ENCODE results near the gene MFGE8. TPM values are rescaled to one million over a fixed set of nuclear protein-coding genes. Genes with fewer than 3 reads are reported as not detected.

MFGE8 gene
- total and polyA plus RNA-seq, 12 donors: 359 to 690 (median 511) TPM

- H3K4me3 ChIP-seq: peak overlapping the region in 3 of 10 donors; percentile 11 to 33 (median 13)
- 8 to 11% methylated on average over 8 of the region's 8 CpGs for WGBS, 2 donors
- peaks cover 27 to 78% (median 44%) of the 10 kb centered on the region in 9 donors for H3K4me1 ChIP-seq
- H3K27me3 ChIP-seq: peaks cover 0 to 24% (median 0%) of the 10 kb centered on the region in 7 donors
- H3K27ac ChIP-seq: peak overlapping the region in 9 of 10 donors; percentile 37 to 91 (median 79)
- no peak for ATAC-seq
- intact Hi-C loops (cut with DNase I): loop anchor here in 4 of 10 donors (2.0 to 10.0 kb wide), 4 partner anchors 242 to 276 kb away; partner anchors contain the start of gene AEN (in 4 of the 4)
- DNase-seq: no peak
- TF ChIP-seq CTCF (IDR thresholded peaks at IDR 0.05): no peak
- peaks cover 0 to 34% (median 18%) of the 10 kb centered on the region in 9 donors for H3K36me3 ChIP-seq
- no peaks in the 10 kb centered on the region for H3K9me3 ChIP-seq
Measured at GRCh38 chr15:88897142-88897455, 16.1 kb downstream of the MFGE8 start.

GRCh38 chr15:88896333-88897033 lies 16.7 kb downstream of the MFGE8 start:
- peak overlapping the region in 1 of 10 donors; percentile 33 for H3K4me3 ChIP-seq
- TF ChIP-seq CTCF (IDR thresholded peaks at IDR 0.05): no peak
- intact Hi-C loops (cut with DNase I): loop anchor here in 4 of 10 donors (2.0 to 10.0 kb wide), 4 partner anchors 242 to 276 kb away; partner anchors contain the start of gene AEN (in 4 of the 4)
- no peak for DNase-seq
- H3K27me3 ChIP-seq: peaks cover 0 to 24% (median 0%) of the 10 kb centered on the region in 7 donors
- WGBS, 2 donors: 65 to 67% methylated on average over 8 of the region's 8 CpGs
- H3K36me3 ChIP-seq: peaks cover 0 to 28% (median 13%) of the 10 kb centered on the region in 9 donors
- peak overlapping the region in 9 of 10 donors; percentile 37 to 91 (median 79) for H3K27ac ChIP-seq
- peak in 2 of 8 donors; percentile 4 to 10 for ATAC-seq
- no peaks in the 10 kb centered on the region for H3K9me3 ChIP-seq
- H3K4me1 ChIP-seq: peaks cover 27 to 72% (median 44%) of the 10 kb centered on the region in 9 donors

- H3K4me3 ChIP-seq: peak within 1 kb of the TSS; percentile 22 to 80 (median 62)
- TF ChIP-seq CTCF (IDR thresholded peaks at IDR 0.05): no peak
- peaks cover 0 to 24% (median 0%) of the 10 kb centered on the region in 7 donors for H3K27me3 ChIP-seq
- peak within 1 kb of the TSS in 6 of 10 donors; percentile 62 to 91 (median 80) for H3K27ac ChIP-seq
- ATAC-seq: peak in 6 of 8 donors; percentile 6 to 24 (median 8)
- no peaks in the 10 kb centered on the region for H3K9me3 ChIP-seq
- WGBS, 2 donors: 2 to 3% methylated on average over 69 to 70 of the region's 70 CpGs
- H3K4me1 ChIP-seq: peaks cover 24 to 62% (median 44%) of the 10 kb centered on the region in 9 donors
- intact Hi-C loops (cut with DNase I): loop anchor here in 4 of 10 donors (5.0 to 10.0 kb wide), 3 partner anchors 240 to 273 kb away; partner anchors contain the start of gene AEN (in 3 of the 4)
- H3K36me3 ChIP-seq: peaks cover 0 to 18% (median 12%) of the 10 kb centered on the region in 9 donors
- peak in 1 of 2 donors; percentile 40 for DNase-seq
Measured at GRCh38 chr15:88894819-88895767, 18.1 kb downstream of the MFGE8 start, which contains the start of gene HAPLN3. Gene HAPLN3 (minus strand): TSS chr15:88895544. CDS start chr15:88887298, 8,246 bp downstream.

Data from heart right ventricle (tissue), 16 donors.